CD4-positive, alpha-beta T cell (primary cell): ENCODE measurements around the gene DNAJC11. TPM values are rescaled to one million over a fixed set of nuclear protein-coding genes. Genes with fewer than 3 reads are reported as not detected.
"Not testable (repeated sequence)": the region's sequence is repeated elsewhere in the genome, so short reads cannot be mapped to it uniquely, and the experiment has no call there.

Experiments
- ATAC-seq: fragments of 200-7000 bp; cut with Tn5 transposase; one replicate; pipeline ENCODE4 v1.10.0; 2022; ENCODE audit warnings: mild to moderate bottlenecking; ENCODE audit not compliant: poor library complexity
- CTCF ChIA-PET: fragments of 350-600 bp; sonication (Branson Sonifier 250); formaldehyde crosslinking; loops from one replicate; lab custom pipeline; 2021; ENCODE audit warnings: antibody characterized with exemption, inconsistent platforms; lab: Charles Lee
- POLR2A ChIA-PET: fragments of 350-600 bp; sonication (Branson Sonifier 250); formaldehyde crosslinking; loops from one replicate; lab custom pipeline; 2021; ENCODE audit warnings: antibody characterized with exemption, inconsistent platforms; lab: Charles Lee
- DNase-seq, 14 experiments: peaks; one replicate each; pipeline ENCODE4 v3.0.0-alpha.2; 2013 to 2020; ENCODE audit warnings: mixed read lengths in 2 of 14
- H3K27ac ChIP-seq, 2 donors: one replicate each; pipeline versions ENCODE4 v1.5.1 to v1.7.0; 2013; ENCODE audit warnings: low read length in 2 of 2, low read depth in 1 of 2, mild to moderate bottlenecking in 1 of 2
- H3K27me3 ChIP-seq, 2 experiments: 1 replicate in 1 of 2; 2 replicates in 1 of 2; pipeline versions ENCODE4 v1.6.1 to v1.7.0; 2013; ENCODE audit warnings: low read length in 2 of 2, control low read depth in 1 of 2, mild to moderate bottlenecking in 1 of 2, moderate library complexity in 1 of 2; ENCODE audit not compliant: insufficient read depth in 2 of 2, control insufficient read depth in 1 of 2
- H3K36me3 ChIP-seq: one replicate; pipeline ENCODE4 v1.6.1; 2013; ENCODE audit warnings: low read length, control low read depth; ENCODE audit not compliant: insufficient read depth
- H3K4me1 ChIP-seq: one replicate; pipeline ENCODE4 v1.6.1; 2013; ENCODE audit warnings: low read length, control low read depth; ENCODE audit not compliant: insufficient read depth
- H3K4me3 ChIP-seq: one replicate; pipeline ENCODE4 v1.5.1; 2013; ENCODE audit warnings: mild to moderate bottlenecking, low read length, moderate library complexity
- H3K9me3 ChIP-seq, 2 experiments: 1 replicate in 1 of 2; 2 replicates in 1 of 2; pipeline versions ENCODE4 v1.6.1 to v1.7.0; 2013; ENCODE audit warnings: low read length in 2 of 2, mild to moderate bottlenecking in 2 of 2, control low read depth in 1 of 2, moderate library complexity in 1 of 2; ENCODE audit not compliant: control insufficient read depth in 1 of 2, insufficient read depth in 1 of 2
- H3K27ac Mint-ChIP-seq: one replicate; pipeline ENCODE4 v1.8.0; 2020; ENCODE audit warnings: mixed read lengths
- H3K27me3 Mint-ChIP-seq: one replicate; pipeline ENCODE4 v1.8.0; 2021; ENCODE audit warnings: mixed read lengths
- H3K36me3 Mint-ChIP-seq: one replicate; pipeline ENCODE4 v1.8.0; 2021; ENCODE audit warnings: low read depth, mixed read lengths
- H3K4me1 Mint-ChIP-seq: one replicate; pipeline ENCODE4 v1.8.0; 2021; ENCODE audit warnings: low read depth, mixed read lengths
- H3K4me3 Mint-ChIP-seq: one replicate; pipeline ENCODE4 v1.8.0; 2020; ENCODE audit warnings: mild to moderate bottlenecking, mixed read lengths
- H3K9me3 Mint-ChIP-seq: one replicate; pipeline ENCODE4 v1.8.0; 2020; ENCODE audit warnings: mixed read lengths
- intact Hi-C, 2 experiments: fragments of 100-400 bp; cut with DNase I in 1 of 2; cut with micrococcal nuclease in 1 of 2; formaldehyde crosslinking; loops; one replicate each; pipeline versions ENCODE4 v1.15.1 to v1.9.0; 2023 to 2025; cut with DNase I, micrococcal nuclease
- total RNA-seq, 174 experiments: library from RNA in 2 of 174; stranded (reverse) in 2 of 174; gene quantifications; one replicate each; pipeline ENCODE4 v1.2.3 and lab custom pipeline; 2021 to 2026
- TF ChIP-seq, protein P1 (sequence below): fragments of 200-600 bp; IDR thresholded peaks from one replicate; pipeline ENCODE4 v1.8.0; 2022; ENCODE audit warnings: antibody characterized with exemption, mild to moderate bottlenecking

Gene DNAJC11
- total RNA-seq, 2 experiments from 2014 or later: 20.6 to 24.0 TPM

DNA sequence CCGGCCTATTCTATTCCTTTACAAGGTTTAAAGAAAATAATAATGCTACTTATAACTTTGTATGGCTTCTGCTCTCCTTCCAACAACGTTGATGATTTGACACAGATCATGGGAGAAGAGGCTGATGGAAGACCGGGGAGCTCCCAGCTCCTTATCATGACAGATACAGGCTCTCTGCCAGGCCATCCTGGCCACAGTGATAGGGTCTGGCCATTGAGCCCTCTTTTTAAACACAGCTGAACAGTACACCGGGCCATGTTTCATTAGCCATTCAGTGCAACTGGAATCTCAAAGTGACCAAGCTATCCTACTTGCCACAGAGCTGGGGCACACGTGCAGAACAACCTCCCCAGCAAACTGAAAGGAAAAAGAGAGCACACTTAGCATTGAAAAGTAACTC lies 34.9 kb downstream of the DNAJC11 start:
- ChIA-PET CTCF (interaction anchor here (0.6 kb wide), 1 partner anchor 905 kb away, joined by 3 read pairs; no protein-coding TSS in a partner anchor), POLR2A (no interaction called here)
- ATAC-seq (no peak), DNase-seq (no peak)
- H3K4me1 Mint-ChIP-seq: no peaks in the 10 kb centered on the region
- peaks cover 27% of the 10 kb centered on the region for H3K36me3 ChIP-seq
- no peaks in the 10 kb centered on the region for H3K4me1 ChIP-seq
- intact Hi-C loops: no loop called here
- no peaks in the 10 kb centered on the region for H3K27me3 Mint-ChIP-seq
- H3K27ac Mint-ChIP-seq: no peak overlapping the region
- no peaks in the 10 kb centered on the region for H3K9me3 Mint-ChIP-seq
- TF ChIP-seq, protein P1, sequence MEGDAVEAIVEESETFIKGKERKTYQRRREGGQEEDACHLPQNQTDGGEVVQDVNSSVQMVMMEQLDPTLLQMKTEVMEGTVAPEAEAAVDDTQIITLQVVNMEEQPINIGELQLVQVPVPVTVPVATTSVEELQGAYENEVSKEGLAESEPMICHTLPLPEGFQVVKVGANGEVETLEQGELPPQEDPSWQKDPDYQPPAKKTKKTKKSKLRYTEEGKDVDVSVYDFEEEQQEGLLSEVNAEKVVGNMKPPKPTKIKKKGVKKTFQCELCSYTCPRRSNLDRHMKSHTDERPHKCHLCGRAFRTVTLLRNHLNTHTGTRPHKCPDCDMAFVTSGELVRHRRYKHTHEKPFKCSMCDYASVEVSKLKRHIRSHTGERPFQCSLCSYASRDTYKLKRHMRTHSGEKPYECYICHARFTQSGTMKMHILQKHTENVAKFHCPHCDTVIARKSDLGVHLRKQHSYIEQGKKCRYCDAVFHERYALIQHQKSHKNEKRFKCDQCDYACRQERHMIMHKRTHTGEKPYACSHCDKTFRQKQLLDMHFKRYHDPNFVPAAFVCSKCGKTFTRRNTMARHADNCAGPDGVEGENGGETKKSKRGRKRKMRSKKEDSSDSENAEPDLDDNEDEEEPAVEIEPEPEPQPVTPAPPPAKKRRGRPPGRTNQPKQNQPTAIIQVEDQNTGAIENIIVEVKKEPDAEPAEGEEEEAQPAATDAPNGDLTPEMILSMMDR: no peak
- no peaks in the 10 kb centered on the region for H3K9me3 ChIP-seq
- H3K27me3 ChIP-seq: no peaks in the 10 kb centered on the region
- peaks cover 52% of the 10 kb centered on the region for H3K36me3 Mint-ChIP-seq
- no peak overlapping the region for H3K27ac ChIP-seq
- H3K4me3 Mint-ChIP-seq: no peak overlapping the region
- no peak overlapping the region for H3K4me3 ChIP-seq

DNA sequence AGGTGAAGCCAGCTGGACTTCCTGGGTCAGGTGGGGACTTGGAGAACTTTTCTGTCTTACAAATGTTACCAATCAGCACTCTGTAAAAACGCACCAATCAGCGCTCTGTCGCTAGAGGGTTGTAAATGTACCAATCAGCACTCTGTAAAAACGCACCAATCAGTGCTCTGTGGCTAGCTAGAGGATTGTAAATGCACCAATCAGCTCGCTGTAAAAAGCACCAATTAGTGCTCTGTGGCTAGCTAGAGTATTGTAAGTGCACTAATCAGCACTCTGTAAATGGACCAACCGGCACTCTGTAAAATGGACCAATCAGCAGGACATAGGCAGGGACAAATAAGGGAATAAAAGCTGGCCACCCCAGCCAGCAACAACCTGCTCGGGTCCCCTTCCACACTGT lies 39.1 kb downstream of the DNAJC11 start:
- intact Hi-C loops, DNase-seq, H3K4me1 ChIP-seq, H3K4me3 ChIP-seq, H3K4me1 Mint-ChIP-seq, H3K9me3 ChIP-seq, H3K9me3 Mint-ChIP-seq, H3K27ac Mint-ChIP-seq, POLR2A ChIA-PET, H3K27me3 ChIP-seq, H3K4me3 Mint-ChIP-seq, ATAC-seq, H3K27me3 Mint-ChIP-seq, CTCF ChIA-PET, H3K27ac ChIP-seq: not testable (repeated sequence)
- H3K36me3 Mint-ChIP-seq: peaks cover 38% of the 10 kb centered on the region
- peaks cover 20% of the 10 kb centered on the region for H3K36me3 ChIP-seq

DNA sequence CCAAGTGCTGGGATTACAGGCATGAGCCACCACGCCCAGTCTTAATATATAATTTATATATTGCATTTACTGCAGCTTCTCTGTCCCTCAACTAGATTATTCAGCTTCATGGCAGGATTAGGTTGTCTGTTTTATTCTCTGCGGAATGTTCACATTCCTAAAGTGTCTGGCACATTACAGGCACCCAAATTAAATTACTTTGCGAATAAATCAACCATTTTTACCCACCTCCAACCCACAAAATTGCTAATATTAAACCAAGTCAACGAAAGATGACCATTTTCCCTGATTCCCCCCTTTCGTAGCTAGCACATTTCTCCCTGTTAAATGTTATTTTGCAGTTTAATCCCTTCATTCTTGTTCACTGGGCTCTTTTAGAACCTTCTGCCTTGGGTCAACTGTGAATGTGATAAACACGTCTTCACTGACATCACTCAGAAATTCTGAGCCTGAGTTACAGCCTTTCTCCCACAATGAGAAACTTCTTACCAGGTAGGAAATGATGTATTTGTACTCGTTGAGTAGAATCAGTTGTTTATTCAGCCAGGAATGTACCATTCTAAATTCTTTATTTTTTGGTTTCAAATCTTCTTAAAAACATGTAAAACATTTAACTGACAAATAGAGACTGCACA lies 41.1 kb downstream of the DNAJC11 start:
- peaks cover 9% of the 10 kb centered on the region for H3K4me1 Mint-ChIP-seq
- H3K27ac Mint-ChIP-seq: no peak overlapping the region
- peaks cover 4% of the 10 kb centered on the region for H3K36me3 ChIP-seq
- intact Hi-C loops: no loop called here
- no peaks in the 10 kb centered on the region for H3K9me3 Mint-ChIP-seq
- CTCF ChIA-PET: no interaction called here
- TF ChIP-seq, protein P1: no peak
- H3K27ac ChIP-seq: no peak overlapping the region
- H3K4me3 Mint-ChIP-seq: no peak overlapping the region
- DNase-seq (no peak), ATAC-seq (no peak)
- POLR2A ChIA-PET: interaction anchor here (0.9 to 1.1 kb wide), 2 partner anchors 9 to 41 kb away, joined by 3 read pairs; partner anchors contain the start of gene DNAJC11
- H3K4me1 ChIP-seq: peaks cover 4% of the 10 kb centered on the region
- no peaks in the 10 kb centered on the region for H3K27me3 ChIP-seq
- H3K27me3 Mint-ChIP-seq: no peaks in the 10 kb centered on the region
- H3K36me3 Mint-ChIP-seq: peaks cover 28% of the 10 kb centered on the region
- no peak overlapping the region for H3K4me3 ChIP-seq
- no peaks in the 10 kb centered on the region for H3K9me3 ChIP-seq
